OCI-LY1 (cell line): ENCODE results near the gene CASTOR2.

Source experiments
- EZH2 ChIP-seq: fragments of 200-600 bp; sonication (generic), shearing (Covaris generic); IDR thresholded peaks from 2 replicates; pipeline ENCODE4 v1.8.0; 2017; ENCODE audit warnings: borderline replicate concordance, mixed run types, mild to moderate bottlenecking, antibody characterized with exemption, low read length, moderate library complexity, mixed read lengths
- TF ChIP-seq, protein P1 (sequence below): fragments of 200-600 bp; sonication (generic), shearing (Covaris generic); IDR thresholded peaks from 2 replicates; pipeline ENCODE4 v1.5.1; 2017; ENCODE audit warnings: mild to moderate bottlenecking, antibody characterized with exemption, low read length, moderate library complexity, mixed read lengths

DNA sequence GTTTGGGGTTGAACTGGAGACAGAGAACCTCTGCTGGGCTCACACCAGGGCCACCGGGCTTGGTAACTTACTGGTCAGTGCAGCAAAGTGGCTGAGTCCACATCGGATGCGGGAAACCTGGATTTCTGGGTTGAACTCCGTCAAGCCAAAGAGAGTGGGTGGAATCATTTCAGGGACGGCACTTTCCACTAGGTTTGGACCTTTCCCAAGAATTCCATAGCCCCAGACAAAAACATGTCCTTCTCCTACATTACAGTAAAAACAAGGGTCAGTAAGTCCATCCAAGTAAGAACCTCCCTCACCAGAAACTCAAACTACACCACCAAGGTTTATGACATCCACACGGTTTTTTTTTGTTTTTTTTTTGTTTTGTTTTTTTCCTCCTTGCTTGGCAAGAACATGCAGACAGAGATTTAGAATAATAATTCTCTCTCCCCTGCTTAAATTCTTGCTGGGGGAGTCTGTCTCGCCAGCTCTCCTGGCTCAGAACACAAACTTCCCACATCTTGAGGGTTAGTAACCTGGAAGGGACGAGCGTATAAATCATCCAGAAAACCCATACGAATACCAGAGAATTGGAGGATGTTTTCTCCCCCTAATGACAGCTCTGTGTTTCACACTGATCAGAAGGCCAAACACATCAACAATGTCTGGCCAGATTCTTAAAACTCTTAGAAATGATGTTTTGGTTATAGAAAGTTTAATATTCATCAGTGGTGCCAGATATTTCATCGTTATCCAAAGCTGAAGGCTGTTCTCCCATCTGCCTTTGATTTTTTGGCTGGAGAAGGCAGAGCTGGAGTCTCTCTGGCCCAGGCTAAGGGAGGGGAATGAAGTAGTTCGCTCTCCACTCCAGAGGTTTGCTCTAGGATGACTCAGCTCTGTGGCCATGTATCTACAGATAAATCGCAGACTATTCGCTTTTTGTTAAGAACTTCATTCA is 91.6 kb downstream of the CASTOR2 start:
- TF ChIP-seq, protein P1, sequence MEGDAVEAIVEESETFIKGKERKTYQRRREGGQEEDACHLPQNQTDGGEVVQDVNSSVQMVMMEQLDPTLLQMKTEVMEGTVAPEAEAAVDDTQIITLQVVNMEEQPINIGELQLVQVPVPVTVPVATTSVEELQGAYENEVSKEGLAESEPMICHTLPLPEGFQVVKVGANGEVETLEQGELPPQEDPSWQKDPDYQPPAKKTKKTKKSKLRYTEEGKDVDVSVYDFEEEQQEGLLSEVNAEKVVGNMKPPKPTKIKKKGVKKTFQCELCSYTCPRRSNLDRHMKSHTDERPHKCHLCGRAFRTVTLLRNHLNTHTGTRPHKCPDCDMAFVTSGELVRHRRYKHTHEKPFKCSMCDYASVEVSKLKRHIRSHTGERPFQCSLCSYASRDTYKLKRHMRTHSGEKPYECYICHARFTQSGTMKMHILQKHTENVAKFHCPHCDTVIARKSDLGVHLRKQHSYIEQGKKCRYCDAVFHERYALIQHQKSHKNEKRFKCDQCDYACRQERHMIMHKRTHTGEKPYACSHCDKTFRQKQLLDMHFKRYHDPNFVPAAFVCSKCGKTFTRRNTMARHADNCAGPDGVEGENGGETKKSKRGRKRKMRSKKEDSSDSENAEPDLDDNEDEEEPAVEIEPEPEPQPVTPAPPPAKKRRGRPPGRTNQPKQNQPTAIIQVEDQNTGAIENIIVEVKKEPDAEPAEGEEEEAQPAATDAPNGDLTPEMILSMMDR, result no peak
- no peak for TF ChIP-seq EZH2
